ENCODE measurements around the gene AURKAIP1.
A peak's percentile ranks its signal among the peaks of the same experiment; 100 is the strongest.

Gene AURKAIP1

GRCh38 chr1:1345860-1346500 lies 29.0 kb downstream of the AURKAIP1 start:
- DNase-seq, result no peak

- DNase-seq, result no peak
Measured at GRCh38 chr1:1345384-1345783, 29.6 kb downstream of the AURKAIP1 start.

- DNase-seq, result peak; percentile 27
Measured at GRCh38 chr1:1344655-1345361, 30.2 kb downstream of the AURKAIP1 start.

DNA sequence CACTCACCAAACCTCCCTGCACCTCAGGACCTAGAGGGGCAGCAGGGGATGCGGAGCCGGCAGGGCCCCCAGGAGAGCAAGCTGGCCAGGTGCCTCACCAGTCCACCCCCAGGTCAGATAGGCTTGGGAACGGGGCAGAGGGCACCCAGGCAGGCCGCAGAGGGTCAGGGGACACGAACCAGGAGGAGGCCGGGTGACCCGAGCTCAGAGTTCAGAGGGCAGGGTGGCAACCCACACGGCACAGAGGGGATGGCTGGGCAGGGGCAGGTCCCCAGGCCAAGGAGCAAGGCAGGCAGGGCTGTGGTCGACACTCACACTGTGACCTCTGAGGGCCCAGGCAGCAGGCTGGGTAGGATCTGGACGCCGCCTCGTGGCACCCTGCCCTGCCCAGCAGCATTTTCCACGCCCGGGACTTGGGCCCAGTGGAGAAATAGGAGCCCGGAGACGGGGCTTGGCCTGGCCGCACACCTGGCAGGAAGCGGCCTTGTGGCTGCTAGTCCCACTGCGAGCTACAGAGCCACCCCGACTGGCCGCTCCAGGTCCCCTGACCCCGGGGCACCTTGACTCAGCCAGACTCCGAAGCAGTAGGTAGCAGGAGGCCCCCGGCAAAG lies 31.1 kb downstream of the AURKAIP1 start:
- no peak for DNase-seq

DNA sequence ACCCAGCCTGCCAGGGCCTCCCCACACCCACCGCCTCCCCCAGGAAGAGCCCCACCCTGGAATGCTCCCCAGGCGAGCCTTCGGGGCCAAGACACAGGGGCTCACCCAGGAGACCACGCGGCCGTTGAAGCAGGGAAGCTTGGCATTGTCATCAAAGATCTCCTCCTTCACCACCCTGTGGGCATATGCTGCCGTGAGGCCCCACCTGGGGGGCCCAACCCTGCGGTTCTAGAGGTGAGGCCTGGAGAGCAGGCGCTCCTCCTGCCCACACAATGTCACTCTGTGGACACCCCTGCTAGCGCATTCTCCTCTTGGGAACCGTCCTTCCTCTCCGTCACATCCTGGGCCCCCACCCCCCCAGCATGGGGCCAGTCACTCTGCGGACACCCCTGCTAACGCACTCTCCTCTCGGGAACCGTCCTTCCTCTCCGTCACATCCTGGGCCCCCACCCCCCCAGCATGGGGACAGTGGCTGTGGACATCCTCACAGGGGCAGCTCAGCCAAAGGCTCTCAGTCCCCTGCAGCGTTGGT lies 32.4 kb downstream of the AURKAIP1 start:
- DNase-seq, result no peak

DNA sequence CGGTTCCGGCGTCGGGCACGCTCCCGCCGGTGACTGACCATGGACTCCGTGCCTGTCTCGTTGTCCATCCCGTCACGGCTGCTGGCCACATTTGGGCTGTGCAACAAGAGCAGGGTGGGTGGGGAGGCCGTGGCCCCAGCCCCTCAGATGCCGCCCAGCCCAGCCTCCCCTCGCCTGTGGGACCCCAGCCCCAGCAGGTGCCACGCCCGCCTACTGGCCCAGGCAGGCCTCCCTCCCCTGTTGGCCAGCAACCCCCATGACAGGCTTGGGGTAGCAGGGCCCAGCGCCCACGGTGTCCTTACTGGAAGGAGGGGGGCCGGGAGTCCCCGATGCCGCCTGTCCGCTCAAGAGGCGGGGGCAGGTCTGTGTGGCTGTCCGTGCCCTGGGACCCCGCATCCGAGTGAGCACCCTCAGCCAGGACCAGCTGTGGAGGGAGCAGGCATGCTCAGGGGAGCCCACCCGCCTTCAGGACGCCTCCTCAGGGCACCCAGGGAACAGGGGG lies 32.9 kb downstream of the AURKAIP1 start:
- no peak for DNase-seq

DNA sequence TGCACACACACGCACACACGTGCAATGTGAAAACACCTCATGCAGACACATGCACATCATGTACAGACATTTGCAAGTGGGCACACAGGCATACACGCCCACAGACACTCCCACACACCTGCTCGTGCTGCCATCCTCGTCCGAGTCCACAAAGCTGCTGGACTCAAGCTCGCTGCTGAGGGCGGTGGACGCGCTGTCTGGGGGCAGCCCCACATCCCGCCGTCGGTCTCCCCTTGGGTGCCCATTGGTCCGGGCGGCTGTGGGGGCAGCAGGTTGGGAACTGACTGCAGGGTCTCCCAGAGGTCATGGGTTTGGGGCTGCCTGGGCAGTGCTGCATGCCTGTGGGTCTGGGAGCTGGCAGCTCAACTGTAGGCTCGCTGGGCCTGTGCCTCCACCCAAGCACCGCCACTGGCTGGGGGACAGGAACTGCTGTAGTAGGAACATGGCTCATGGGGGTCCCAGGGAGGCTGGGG lies 33.4 kb downstream of the AURKAIP1 start:
- DNase-seq, result no peak

GRCh38 chr1:1340791-1341548 lies 34.0 kb downstream of the AURKAIP1 start:
- no peak for DNase-seq

- DNase-seq, result no peak
Measured at GRCh38 chr1:1340185-1340584, 34.8 kb downstream of the AURKAIP1 start.

DNA sequence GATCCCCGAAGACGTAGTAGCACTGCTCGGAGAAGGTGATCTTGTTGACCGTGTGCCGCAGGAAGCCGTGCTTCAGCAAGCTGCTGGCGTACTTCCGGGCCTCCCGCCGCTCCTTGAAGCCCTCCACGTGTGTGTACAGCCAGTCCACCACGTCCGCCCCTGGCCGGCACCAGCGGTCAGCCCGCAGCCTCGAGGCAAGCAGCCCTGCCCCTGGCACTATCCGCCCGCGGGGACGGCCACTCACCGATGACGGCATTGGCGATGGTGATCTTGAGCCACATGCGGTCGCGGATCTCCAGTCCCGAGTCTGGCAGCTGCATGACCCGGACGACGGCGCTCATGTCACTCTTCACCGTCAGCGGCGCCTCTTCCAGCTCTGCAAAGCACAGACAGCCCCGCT lies 36.7 kb downstream of the AURKAIP1 start:
- no peak for DNase-seq

GRCh38 chr1:1337793-1338147 lies 37.2 kb downstream of the AURKAIP1 start:
- DNase-seq, result no peak

- DNase-seq, result no peak
Measured at GRCh38 chr1:1336931-1337792, 37.8 kb downstream of the AURKAIP1 start.

GRCh38 chr1:1336446-1336845 lies 38.6 kb downstream of the AURKAIP1 start:
- no peak for DNase-seq

- no peak for DNase-seq
Measured at GRCh38 chr1:1335792-1336248, 39.2 kb downstream of the AURKAIP1 start.

DNA sequence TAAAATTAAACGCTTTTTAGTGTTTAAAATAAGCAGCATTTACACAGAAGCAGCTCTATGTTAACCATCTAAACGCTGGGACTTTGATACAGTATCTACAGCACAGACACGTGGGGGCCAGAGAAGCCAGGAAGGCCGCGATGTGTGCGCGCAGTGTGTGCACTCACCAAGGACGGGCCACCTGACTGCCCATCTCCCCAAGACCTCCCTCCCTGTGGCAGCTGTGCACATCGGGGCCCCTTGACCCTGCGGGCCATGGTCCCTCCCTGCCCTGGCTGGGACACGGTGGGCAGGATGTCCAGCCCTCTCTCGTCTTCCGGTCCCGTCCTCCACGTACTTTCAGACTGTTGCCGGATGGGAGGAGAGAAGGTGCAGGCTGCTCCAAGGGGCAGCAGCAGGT lies 39.7 kb downstream of the AURKAIP1 start:
- DNase-seq, result no peak

GRCh38 chr1:1334835-1335234 lies 40.2 kb downstream of the AURKAIP1 start:
- DNase-seq, result no peak

GRCh38 chr1:1333551-1334241 lies 41.3 kb downstream of the AURKAIP1 start:
- no peak for DNase-seq

GRCh38 chr1:1332774-1333480 lies 42.1 kb downstream of the AURKAIP1 start:
- no peak for DNase-seq

DNA sequence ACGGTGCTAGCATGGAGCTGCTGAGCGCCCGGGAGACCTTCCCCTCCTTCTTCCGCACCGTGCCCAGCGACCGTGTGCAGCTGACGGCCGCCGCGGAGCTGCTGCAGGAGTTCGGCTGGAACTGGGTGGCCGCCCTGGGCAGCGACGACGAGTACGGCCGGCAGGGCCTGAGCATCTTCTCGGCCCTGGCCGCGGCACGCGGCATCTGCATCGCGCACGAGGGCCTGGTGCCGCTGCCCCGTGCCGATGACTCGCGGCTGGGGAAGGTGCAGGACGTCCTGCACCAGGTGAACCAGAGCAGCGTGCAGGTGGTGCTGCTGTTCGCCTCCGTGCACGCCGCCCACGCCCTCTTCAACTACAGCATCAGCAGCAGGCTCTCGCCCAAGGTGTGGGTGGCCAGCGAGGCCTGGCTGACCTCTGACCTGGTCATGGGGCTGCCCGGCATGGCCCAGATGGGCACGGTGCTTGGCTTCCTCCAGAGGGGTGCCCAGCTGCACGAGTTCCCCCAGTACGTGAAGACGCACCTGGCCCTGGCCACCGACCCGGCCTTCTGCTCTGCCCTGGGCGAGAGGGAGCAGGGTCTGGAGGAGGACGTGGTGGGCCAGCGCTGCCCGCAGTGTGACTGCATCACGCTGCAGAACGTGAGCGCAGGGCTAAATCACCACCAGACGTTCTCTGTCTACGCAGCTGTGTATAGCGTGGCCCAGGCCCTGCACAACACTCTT lies 42.8 kb downstream of the AURKAIP1 start:
- no peak for DNase-seq

Data from inflammatory macrophage treated with lipopolysaccharide for 4 hours (primary cell).